Measurements from ENCODE around the gene TRPC1.
"Not testable (repeated sequence)": the region's sequence is repeated elsewhere in the genome, so short reads cannot be mapped to it uniquely, and the experiment has no call there.

TRPC1 gene

GRCh38 chr3:142723968-142724681, at the start of gene TRPC1:
TRPC1 (plus strand) TSS chr3:142724034; CDS start chr3:142724560, 526 bp downstream.
- peak; percentile 66 for DNase-seq (ENCODE audit: low read depth)

DNA sequence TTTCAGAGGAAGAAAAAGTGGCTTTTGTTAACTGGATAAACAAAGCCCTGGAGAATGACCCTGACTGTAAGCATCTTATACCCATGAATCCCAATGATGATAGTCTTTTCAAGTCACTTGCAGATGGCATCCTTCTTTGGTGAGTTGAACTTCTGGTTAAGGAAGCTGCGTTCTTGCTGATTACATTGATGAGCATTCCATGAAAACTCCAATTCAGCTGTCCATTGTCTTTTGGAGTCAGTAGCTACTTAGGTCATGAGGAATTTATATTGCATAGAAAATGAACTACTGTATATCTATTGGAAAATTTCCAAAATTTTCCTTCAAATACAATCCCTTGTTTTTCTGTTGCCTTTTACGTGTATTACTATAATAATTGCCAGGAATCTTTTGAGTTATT, 47.7 kb upstream of the TRPC1 start:
- DNase-seq (ENCODE audit: low read depth): no peak

- DNase-seq (ENCODE audit: low read depth): no peak
Observed at GRCh38 chr3:142680710-142681109, 43.1 kb upstream of the TRPC1 start.

- no peak for DNase-seq (ENCODE audit: low read depth)
Observed at GRCh38 chr3:142690613-142691012, 33.2 kb upstream of the TRPC1 start.

DNA sequence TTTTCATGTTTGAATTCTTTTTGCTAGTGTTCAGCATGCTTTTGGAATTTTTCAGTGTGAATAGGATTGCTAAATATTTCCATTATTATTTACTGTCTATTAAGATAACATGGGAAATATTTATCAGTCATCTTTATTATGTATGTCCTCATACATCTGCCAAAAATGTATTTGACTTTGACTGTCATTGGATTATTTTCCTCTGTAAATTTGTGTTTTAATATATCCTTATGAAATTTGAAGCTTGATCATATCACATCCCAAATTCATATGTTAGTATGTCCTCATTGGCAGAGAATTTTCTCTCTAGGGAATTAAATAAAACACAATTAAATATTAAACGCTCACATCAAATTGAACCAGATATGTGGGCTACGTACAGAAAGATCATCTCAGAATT, 32.3 kb upstream of the TRPC1 start:
- no peak for DNase-seq (ENCODE audit: low read depth)

- DNase-seq (ENCODE audit: low read depth): no peak
Observed at GRCh38 chr3:142693136-142693853, 30.5 kb upstream of the TRPC1 start.

GRCh38 chr3:142694225-142694624, 29.6 kb upstream of the TRPC1 start:
- DNase-seq (ENCODE audit: low read depth): no peak

DNA sequence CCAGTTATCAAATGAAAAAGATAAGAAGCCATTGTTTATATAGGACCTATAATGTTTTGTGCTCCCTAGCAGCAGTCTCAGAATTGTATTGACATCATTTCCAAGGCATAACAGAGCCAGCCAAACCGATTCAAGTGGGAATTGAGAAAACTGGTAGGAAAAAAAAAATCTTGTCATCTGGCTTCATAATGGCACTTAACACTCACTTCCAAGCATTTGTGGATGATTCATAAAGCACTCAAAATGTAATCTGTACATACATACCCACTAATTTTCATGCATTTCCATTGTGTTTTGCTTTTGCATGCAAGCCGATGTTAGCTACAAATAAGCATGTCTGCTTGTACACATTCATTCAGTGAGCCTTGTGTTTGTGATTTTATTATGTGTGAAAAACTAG, 18.6 kb upstream of the TRPC1 start:
- no peak for DNase-seq (ENCODE audit: low read depth)

- no peak for DNase-seq (ENCODE audit: low read depth)
Observed at GRCh38 chr3:142706321-142707127, 17.3 kb upstream of the TRPC1 start.

GRCh38 chr3:142709207-142709606, 14.6 kb upstream of the TRPC1 start:
- DNase-seq (ENCODE audit: low read depth): no peak

- not testable (repeated sequence) for DNase-seq (ENCODE audit: low read depth)
Observed at GRCh38 chr3:142714882-142715281, 9.0 kb upstream of the TRPC1 start.

DNA sequence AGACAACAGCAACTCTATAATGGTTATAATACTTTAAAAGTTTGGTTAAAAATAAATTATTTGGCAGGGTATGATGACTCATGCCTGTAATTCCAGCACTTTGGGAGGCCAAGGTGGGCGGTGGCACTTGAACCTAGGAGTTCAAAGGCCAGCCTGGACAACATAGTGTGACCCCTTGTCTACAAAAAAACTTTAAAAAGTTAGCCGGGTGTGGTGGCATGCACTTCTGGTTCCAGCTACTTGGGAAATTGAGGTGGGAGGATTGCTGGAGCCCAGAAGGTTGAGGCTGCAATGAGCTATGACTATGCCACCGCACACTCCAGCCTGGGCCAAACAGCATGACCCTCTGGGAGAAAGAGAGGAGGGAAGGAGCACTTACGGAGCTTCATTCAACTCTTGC, 7.7 kb upstream of the TRPC1 start:
- no peak for DNase-seq (ENCODE audit: low read depth)

GRCh38 chr3:142723665-142723967, 218 bp upstream of the TRPC1 start:
- no peak for DNase-seq (ENCODE audit: low read depth)

DNA sequence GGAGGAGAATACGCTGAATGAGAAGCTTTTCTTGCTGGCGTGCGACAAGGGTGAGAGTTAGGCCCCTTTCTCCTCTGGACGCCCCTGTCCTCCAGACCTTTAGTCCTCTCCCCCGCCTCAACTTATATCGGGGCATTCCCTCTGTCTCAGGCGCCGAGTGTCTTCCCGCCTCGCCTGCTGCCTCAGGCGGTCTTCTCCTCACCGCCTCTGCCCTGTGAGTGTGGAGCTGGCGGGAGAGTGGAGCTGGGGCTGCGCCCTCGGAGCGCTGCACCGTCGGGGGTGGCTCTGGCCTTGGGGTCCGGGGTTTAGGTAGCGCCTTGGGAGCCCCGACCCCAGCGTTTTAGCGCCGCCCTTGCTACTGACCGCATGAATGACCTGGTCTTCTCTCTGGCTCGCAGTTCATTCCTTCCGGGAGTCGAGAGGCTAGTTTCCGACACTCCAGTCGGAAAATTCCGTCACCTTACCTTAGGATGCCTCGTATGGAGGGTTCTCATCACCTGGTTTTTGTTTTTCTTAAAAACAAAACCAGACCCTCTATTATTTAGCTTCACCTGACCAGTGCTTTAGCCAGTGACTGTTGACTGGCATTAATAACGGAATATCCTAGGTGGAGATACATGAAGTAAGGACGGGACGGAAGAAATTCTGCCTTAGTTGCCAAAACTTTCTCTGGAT, 985 bp downstream of the TRPC1 start:
- peak; percentile 2 for DNase-seq (ENCODE audit: low read depth)

- no peak for DNase-seq (ENCODE audit: low read depth)
Observed at GRCh38 chr3:142725357-142725739, 1.5 kb downstream of the TRPC1 start.

DNA sequence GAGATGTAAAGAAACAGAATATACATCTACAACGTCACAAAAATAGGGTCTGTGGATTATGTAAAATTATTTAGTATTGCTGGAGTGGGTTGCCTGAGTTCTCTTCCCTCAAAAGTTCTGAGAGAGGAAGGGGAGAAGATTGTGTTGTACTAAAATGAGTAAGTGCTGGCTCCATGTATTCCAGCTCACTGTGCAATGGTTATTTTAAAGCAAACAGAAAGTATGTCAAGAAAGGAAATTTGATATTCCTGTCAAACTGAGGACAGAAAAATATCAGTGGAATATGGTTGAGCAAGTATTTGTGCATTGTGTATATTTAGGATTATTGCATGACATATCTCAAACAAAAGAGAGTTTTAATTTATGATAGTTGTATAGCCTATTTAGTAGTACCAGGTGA, 2.2 kb downstream of the TRPC1 start:
- no peak for DNase-seq (ENCODE audit: low read depth)

GRCh38 chr3:142732066-142732465, 8.2 kb downstream of the TRPC1 start:
- DNase-seq (ENCODE audit: low read depth): no peak

- no peak for DNase-seq (ENCODE audit: low read depth)
Observed at GRCh38 chr3:142734834-142735233, 11.0 kb downstream of the TRPC1 start.

GRCh38 chr3:142735462-142735861, 11.6 kb downstream of the TRPC1 start:
- no peak for DNase-seq (ENCODE audit: low read depth)

DNA sequence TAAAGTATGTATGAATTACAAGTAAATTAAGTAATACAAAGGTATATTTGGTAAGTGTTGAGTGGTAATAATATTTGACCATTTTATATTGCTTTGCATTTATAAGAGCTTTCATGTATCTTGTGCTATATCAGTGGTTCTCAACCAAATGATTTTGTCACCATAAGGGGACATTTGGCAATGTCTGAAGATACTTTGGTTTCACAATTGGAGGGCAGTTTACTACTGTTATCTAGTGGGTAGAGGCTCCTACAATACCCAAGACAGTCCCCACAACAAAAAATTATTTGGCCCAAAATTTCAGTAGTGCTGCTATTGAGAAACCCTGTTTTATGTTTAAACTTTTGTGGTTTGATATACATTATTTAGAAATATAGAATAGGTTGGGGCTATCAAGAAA, 14.6 kb downstream of the TRPC1 start:
- DNase-seq (ENCODE audit: low read depth): no peak

DNA sequence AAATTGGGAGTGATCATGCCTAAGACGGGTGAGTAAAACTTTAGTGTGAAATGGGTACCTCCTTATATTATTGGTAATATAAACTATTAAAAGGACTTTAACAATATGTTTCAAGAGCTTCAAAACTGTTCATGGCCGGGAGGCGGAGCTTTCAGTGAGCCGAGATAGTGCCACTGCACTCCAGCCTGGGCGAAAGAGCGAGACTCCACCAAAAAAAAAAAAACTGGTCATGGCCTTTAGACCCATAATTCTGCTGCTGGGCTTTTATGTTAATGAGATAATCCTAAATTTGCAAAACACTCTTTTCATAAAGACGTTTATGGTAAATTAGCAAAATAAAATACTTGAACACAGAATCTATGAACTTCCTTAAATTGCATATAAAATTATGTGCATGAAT, 22.8 kb downstream of the TRPC1 start:
- no peak for DNase-seq (ENCODE audit: low read depth)

DNA sequence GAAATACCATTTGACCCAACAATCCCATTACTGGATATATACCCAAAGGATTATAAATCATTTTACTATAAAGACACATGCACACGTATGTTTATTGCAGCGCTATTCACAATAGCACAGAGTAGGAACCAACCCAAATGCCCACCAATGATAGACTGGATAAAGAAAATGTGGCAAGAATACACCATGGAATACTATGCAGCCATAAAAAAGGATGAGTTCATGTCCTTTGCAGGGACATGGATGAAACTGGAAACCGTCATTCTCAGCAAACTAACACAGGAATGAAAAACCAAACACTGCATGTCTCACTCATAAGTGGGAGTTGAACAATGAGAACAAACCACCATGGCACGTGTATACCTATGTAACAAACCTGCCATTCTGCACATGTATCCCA, 26.7 kb downstream of the TRPC1 start:
- DNase-seq (ENCODE audit: low read depth): not testable (repeated sequence)

DNA sequence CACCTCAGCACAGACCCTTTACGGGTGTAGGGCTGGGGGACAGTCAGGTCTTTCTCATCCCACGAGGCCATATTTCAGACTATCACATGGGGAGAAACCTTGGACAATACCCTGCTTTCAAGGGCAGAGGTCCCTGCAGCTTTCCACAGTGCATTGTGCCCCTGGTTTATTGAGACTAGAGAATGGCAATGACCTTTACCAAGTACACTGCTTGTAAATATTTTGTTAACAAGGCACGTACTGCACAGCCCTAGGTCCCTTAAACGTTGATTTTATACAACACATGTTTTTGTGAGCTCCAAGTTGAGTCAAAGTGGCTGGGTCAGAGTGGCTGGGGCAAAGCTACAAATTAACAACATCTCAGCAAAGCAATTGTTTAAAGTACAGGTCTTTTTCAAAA, 28.8 kb downstream of the TRPC1 start:
- not testable (repeated sequence) for DNase-seq (ENCODE audit: low read depth)
